GM13977 (cell line): ENCODE results near the gene SEMA3B.
"Not testable (repeated sequence)": the region's sequence is repeated elsewhere in the genome, so short reads cannot be mapped to it uniquely, and the experiment has no call there.

Source experiments
- DNase-seq: peaks from one replicate; pipeline ENCODE4 v3.0.0; 2012; ENCODE audit warnings: low spot score
- CTCF ChIP-seq: IDR thresholded peaks from 2 replicates; pipeline ENCODE4 v1.5.1; 2012; ENCODE audit warnings: mild to moderate bottlenecking, control low read depth; ENCODE audit not compliant: insufficient read depth; ENCODE audit errors: extremely low read depth, missing control alignments
- in situ Hi-C: fragments of 300-500 bp; cut with MboI; formaldehyde crosslinking; loops from one replicate; pipeline ENCODE4 v1.12.0; 2022; ENCODE audit warnings: low sequenced_read_pairs, low pct_unique_long_range_greater_than_20kb, mixed read lengths, inconsistent platforms; ENCODE audit not compliant: unreplicated experiment

SEMA3B gene

GRCh38 chr3:50279255-50280016 is 10.5 kb downstream of the SEMA3B start:
- DNase-seq: no peak
- in situ Hi-C loops: loop anchor here (10.0 kb wide), 1 partner anchor 55 kb away; no protein-coding TSS in a partner anchor

GRCh38 chr3:50284121-50284520 is 15.2 kb downstream of the SEMA3B start:
- in situ Hi-C loops, DNase-seq: not testable (repeated sequence)

More at GRCh38 chr3:50279255-50280016, 10.5 kb downstream of the SEMA3B start:
- TF ChIP-seq CTCF: no peak

- in situ Hi-C loops: no loop called here
- no peak for DNase-seq
- TF ChIP-seq CTCF: no peak
Measured at GRCh38 chr3:50286322-50287227, 17.6 kb downstream of the SEMA3B start.

GRCh38 chr3:50287262-50287661 is 18.3 kb downstream of the SEMA3B start:
- TF ChIP-seq CTCF: no peak
- in situ Hi-C loops: no loop called here
- DNase-seq: no peak

GRCh38 chr3:50288387-50289007 is 19.6 kb downstream of the SEMA3B start:
- TF ChIP-seq CTCF: no peak
- in situ Hi-C loops: no loop called here
- no peak for DNase-seq

GRCh38 chr3:50289130-50289529 is 20.2 kb downstream of the SEMA3B start:
- TF ChIP-seq CTCF: no peak
- DNase-seq: no peak
- in situ Hi-C loops: no loop called here

GRCh38 chr3:50290161-50290641 is 21.3 kb downstream of the SEMA3B start:
- in situ Hi-C loops: no loop called here
- DNase-seq: no peak
- no peak for TF ChIP-seq CTCF
